ENCODE measurements around the gene PRKCG. TPM values are rescaled to one million over a fixed set of nuclear protein-coding genes. Genes with fewer than 3 reads are reported as not detected.

PRKCG gene
- total RNA-seq, 1 experiment from 2014 or later = 1.7 TPM

DNA sequence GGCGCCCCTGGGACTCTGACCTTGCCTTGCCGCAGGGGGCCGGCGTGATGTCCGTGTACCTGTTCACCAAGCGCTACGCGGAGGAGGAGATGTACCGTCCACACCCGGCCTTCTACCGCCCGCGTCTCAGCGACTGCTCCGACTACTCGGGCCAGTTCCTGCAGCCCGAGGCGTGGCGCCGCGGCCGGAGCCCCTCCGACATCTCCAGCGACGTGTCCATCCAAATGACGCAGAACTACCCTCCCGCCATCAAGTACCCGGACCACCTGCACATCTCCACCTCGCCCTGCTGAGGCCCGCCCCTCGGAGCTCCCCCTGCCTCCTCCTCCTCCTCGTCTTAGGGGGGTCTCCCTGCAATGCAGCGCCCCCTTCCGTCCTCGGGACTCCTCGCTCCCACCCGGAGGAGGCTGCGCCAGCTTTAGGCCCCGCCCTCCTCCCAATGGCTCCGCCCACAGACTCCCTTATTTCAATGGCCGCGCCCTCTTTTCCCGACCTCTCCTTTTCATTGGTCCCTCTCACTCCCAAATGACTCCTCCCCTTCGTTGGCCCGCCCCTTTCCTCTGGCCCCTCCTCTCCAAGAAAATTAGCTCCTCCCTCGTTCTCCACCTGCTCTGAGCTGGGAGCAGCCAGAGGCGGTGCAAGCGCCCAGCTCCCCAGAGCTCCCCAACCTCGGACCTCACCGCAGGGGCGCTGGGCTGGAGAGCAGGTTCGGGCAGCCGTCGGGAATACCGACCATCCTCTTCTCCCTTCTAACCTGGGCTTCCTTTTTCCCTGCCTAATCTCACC, 60.2 kb downstream of the PRKCG start:
- Mint-ChIP-seq H3K4me1 (ENCODE audit: low read depth, unreplicated experiment) (no peaks in the 10 kb centered on the region), H3K9me3 (ENCODE audit: unreplicated experiment) (no peaks in the 10 kb centered on the region), H3K4me3 (ENCODE audit: unreplicated experiment) (no peak overlapping the region), H3K27me3 (ENCODE audit: insufficient read depth, unreplicated experiment) (no peaks in the 10 kb centered on the region), H3K27ac (ENCODE audit: unreplicated experiment) (no peak overlapping the region), H3K36me3 (ENCODE audit: insufficient read depth, unreplicated experiment) (peaks cover 8% of the 10 kb centered on the region)
- intact Hi-C loops (cut with micrococcal nuclease; ENCODE audit: unreplicated experiment) = no loop called here
- DNase-seq = no peak
- Histone ChIP-seq H3K9me3 (no peaks in the 10 kb centered on the region), H3K4me3 (ENCODE audit: low read depth, low read length) (no peak overlapping the region), H3K36me3 (ENCODE audit: control insufficient read depth, insufficient read depth, low read length) (no peaks in the 10 kb centered on the region), H3K4me1 (no peaks in the 10 kb centered on the region), H3K27me3 (replicated peaks; ENCODE audit: control insufficient read depth, insufficient read depth, low read length) (no peaks in the 10 kb centered on the region)
- TF ChIP-seq, protein P1, sequence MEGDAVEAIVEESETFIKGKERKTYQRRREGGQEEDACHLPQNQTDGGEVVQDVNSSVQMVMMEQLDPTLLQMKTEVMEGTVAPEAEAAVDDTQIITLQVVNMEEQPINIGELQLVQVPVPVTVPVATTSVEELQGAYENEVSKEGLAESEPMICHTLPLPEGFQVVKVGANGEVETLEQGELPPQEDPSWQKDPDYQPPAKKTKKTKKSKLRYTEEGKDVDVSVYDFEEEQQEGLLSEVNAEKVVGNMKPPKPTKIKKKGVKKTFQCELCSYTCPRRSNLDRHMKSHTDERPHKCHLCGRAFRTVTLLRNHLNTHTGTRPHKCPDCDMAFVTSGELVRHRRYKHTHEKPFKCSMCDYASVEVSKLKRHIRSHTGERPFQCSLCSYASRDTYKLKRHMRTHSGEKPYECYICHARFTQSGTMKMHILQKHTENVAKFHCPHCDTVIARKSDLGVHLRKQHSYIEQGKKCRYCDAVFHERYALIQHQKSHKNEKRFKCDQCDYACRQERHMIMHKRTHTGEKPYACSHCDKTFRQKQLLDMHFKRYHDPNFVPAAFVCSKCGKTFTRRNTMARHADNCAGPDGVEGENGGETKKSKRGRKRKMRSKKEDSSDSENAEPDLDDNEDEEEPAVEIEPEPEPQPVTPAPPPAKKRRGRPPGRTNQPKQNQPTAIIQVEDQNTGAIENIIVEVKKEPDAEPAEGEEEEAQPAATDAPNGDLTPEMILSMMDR (IDR thresholded peaks at IDR 0.05; ENCODE audit: insufficient read depth in 1 of 2, low read depth in 1 of 2, low read length in 1 of 2, severe bottlenecking in 1 of 2, unreplicated experiment in 1 of 2) = no peak
- no TSS peak for BruUV-seq (replicated peaks)
- ChIA-PET POLR2A (no interaction called here), CTCF (no interaction called here)

DNA sequence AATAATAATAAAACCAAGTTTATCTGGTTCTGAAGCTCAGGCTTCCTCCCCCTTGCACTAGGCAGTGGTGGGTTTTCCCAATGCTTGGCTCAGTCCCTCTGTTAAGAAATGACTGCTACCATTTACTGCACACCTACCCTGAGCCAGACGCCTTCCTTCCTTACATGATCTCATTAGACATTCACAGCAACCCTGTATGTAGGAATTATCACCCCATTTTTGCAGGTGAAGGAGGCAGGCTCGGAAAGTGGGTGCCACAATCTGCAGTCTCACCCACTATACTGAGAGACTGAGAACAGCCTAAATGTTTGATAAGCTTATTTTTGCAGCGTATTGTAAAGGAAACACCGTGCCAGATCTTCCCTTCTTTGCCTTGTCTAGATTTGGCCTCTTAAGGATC, 62.4 kb downstream of the PRKCG start:
- Mint-ChIP-seq H3K27ac (ENCODE audit: unreplicated experiment) (no peak overlapping the region), H3K4me1 (ENCODE audit: low read depth, unreplicated experiment) (no peaks in the 10 kb centered on the region), H3K36me3 (ENCODE audit: insufficient read depth, unreplicated experiment) (peaks cover 8% of the 10 kb centered on the region), H3K27me3 (ENCODE audit: insufficient read depth, unreplicated experiment) (no peaks in the 10 kb centered on the region), H3K9me3 (ENCODE audit: unreplicated experiment) (no peaks in the 10 kb centered on the region), H3K4me3 (ENCODE audit: unreplicated experiment) (no peak overlapping the region)
- no peaks in the 10 kb centered on the region for H3K27me3 ChIP-seq (replicated peaks; ENCODE audit: control insufficient read depth, insufficient read depth, low read length)
- CTCF ChIA-PET = no interaction called here
- H3K9me3 ChIP-seq = no peaks in the 10 kb centered on the region
- no peaks in the 10 kb centered on the region for H3K36me3 ChIP-seq (ENCODE audit: control insufficient read depth, insufficient read depth, low read length)
- TF ChIP-seq, protein P1 (IDR thresholded peaks at IDR 0.05; ENCODE audit: insufficient read depth in 1 of 2, low read depth in 1 of 2, low read length in 1 of 2, severe bottlenecking in 1 of 2, unreplicated experiment in 1 of 2) = no peak
- no peaks in the 10 kb centered on the region for H3K4me1 ChIP-seq
- no TSS peak for BruUV-seq (replicated peaks)
- intact Hi-C loops (cut with micrococcal nuclease; ENCODE audit: unreplicated experiment) = no loop called here
- no peak overlapping the region for H3K4me3 ChIP-seq (ENCODE audit: low read depth, low read length)
- DNase-seq = no peak
- POLR2A ChIA-PET = no interaction called here

DNA sequence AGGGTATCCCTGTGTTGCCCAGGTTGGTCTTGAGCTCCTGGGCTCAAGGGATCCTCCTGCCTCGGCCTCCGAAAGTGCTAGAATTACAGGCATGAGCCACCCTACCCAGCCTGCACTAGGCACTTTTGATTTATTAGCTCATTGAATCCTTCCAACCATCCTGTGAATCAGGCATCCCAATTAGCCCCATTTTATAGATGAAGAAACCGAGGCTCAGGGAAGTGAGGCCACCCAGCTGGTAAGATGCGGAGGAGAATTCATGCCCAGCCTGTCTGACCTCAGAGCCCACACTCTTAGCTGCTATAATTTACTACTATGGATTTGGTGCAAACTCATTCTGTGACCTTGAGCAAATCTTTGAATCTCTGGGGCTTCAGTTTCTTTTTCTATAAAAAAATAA, 62.9 kb downstream of the PRKCG start:
- POLR2A ChIA-PET = no interaction called here
- no peak for DNase-seq
- TF ChIP-seq, protein P1 (IDR thresholded peaks at IDR 0.05; ENCODE audit: insufficient read depth in 1 of 2, low read depth in 1 of 2, low read length in 1 of 2, severe bottlenecking in 1 of 2, unreplicated experiment in 1 of 2) = no peak
- H3K27me3 Mint-ChIP-seq (ENCODE audit: insufficient read depth, unreplicated experiment) = no peaks in the 10 kb centered on the region
- no peak overlapping the region for H3K27ac Mint-ChIP-seq (ENCODE audit: unreplicated experiment)
- peaks cover 8% of the 10 kb centered on the region for H3K36me3 Mint-ChIP-seq (ENCODE audit: insufficient read depth, unreplicated experiment)
- Histone ChIP-seq H3K36me3 (ENCODE audit: control insufficient read depth, insufficient read depth, low read length) (no peaks in the 10 kb centered on the region), H3K4me3 (ENCODE audit: low read depth, low read length) (no peak overlapping the region), H3K27me3 (replicated peaks; ENCODE audit: control insufficient read depth, insufficient read depth, low read length) (no peaks in the 10 kb centered on the region), H3K9me3 (no peaks in the 10 kb centered on the region), H3K4me1 (no peaks in the 10 kb centered on the region)
- H3K4me3 Mint-ChIP-seq (ENCODE audit: unreplicated experiment) = no peak overlapping the region
- CTCF ChIA-PET = no interaction called here
- H3K4me1 Mint-ChIP-seq (ENCODE audit: low read depth, unreplicated experiment) = no peaks in the 10 kb centered on the region
- intact Hi-C loops (cut with micrococcal nuclease; ENCODE audit: unreplicated experiment) = no loop called here
- H3K9me3 Mint-ChIP-seq (ENCODE audit: unreplicated experiment) = no peaks in the 10 kb centered on the region
- no TSS peak for BruUV-seq (replicated peaks)

All from Caco-2 (cell line).